Bronchial epithelial cell (primary cell): Measurements from ENCODE around the gene ATP9A. TPM values are rescaled to one million over a fixed set of nuclear protein-coding genes. Genes with fewer than 3 reads are reported as not detected.

Experiments
- DNase-seq: peaks from one replicate; pipeline ENCODE4 v3.0.0-alpha.2; 2010; ENCODE audit warnings: low read depth
- FAIRE-seq: peaks from 2 replicates; lab custom pipeline; 2011; peaks lifted over from hg19 to GRCh38; lab: Jason Lieb, UNC
- H3K27me3 ChIP-seq: 2 replicates; pipeline ENCODE4 v1.5.1; 2011; ENCODE audit warnings: low read length; ENCODE audit not compliant: control insufficient read depth, insufficient read depth
- H3K36me3 ChIP-seq: 2 replicates; pipeline ENCODE4 v1.5.1; 2011; ENCODE audit warnings: low read length; ENCODE audit not compliant: control insufficient read depth, insufficient read depth
- H3K4me3 ChIP-seq: 2 replicates; pipeline ENCODE4 v1.5.1; 2011; ENCODE audit warnings: mild to moderate bottlenecking, low read depth, low read length, control low read depth
- total RNA-seq: library from RNA; depleted of rRNA; stranded (reverse); fragments of >200 nt; gene quantifications from 2 replicates; pipeline ENCODE4 v1.2.1, GENCODE V29; 2014
- TF ChIP-seq, protein P1 (sequence below): IDR thresholded peaks from 2 replicates; pipeline ENCODE4 v1.5.1; 2011; ENCODE audit warnings: mild to moderate bottlenecking, moderate library complexity, low read length, control low read depth, inconsistent platforms; ENCODE audit not compliant: insufficient read depth, severe bottlenecking

ATP9A gene
- total RNA-seq, 1 donor from 2014 or later: 26.3 TPM

DNA sequence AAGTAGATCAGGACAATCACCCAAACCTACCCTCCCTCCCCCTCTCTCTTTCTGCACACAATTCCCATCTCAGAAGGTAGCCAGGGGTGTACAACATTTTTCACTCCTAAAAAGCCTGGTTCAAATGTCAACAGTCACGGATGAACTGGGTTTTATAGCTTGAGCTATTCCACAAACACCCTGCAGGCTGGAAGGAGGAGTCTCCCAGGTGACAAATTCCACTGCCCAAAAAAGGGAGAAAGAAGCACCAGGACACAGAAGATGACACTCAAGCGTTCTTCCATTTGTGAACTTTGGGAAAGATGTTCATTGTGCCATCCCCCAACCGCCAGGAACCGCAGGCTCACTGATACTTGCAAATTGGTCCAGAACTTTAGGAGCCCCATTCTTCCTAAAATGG, 114.1 kb downstream of the ATP9A start:
- H3K36me3 ChIP-seq: peaks cover 1% of the 10 kb centered on the region
- no peaks in the 10 kb centered on the region for H3K27me3 ChIP-seq
- TF ChIP-seq, protein P1, sequence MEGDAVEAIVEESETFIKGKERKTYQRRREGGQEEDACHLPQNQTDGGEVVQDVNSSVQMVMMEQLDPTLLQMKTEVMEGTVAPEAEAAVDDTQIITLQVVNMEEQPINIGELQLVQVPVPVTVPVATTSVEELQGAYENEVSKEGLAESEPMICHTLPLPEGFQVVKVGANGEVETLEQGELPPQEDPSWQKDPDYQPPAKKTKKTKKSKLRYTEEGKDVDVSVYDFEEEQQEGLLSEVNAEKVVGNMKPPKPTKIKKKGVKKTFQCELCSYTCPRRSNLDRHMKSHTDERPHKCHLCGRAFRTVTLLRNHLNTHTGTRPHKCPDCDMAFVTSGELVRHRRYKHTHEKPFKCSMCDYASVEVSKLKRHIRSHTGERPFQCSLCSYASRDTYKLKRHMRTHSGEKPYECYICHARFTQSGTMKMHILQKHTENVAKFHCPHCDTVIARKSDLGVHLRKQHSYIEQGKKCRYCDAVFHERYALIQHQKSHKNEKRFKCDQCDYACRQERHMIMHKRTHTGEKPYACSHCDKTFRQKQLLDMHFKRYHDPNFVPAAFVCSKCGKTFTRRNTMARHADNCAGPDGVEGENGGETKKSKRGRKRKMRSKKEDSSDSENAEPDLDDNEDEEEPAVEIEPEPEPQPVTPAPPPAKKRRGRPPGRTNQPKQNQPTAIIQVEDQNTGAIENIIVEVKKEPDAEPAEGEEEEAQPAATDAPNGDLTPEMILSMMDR: no peak
- no peak for DNase-seq
- H3K4me3 ChIP-seq: no peak overlapping the region
- no peak for FAIRE-seq

- H3K36me3 ChIP-seq: peaks cover 1% of the 10 kb centered on the region
- TF ChIP-seq, protein P1: no peak
- H3K4me3 ChIP-seq: no peak overlapping the region
- DNase-seq (no peak), FAIRE-seq (no peak)
- H3K27me3 ChIP-seq: no peaks in the 10 kb centered on the region
These were observed 115.0 kb downstream of the ATP9A start for GRCh38 chr20:51653226-51653625.

GRCh38 chr20:51651921-51652549, 116.2 kb downstream of the ATP9A start:
- H3K27me3 ChIP-seq: no peaks in the 10 kb centered on the region
- H3K4me3 ChIP-seq: no peak overlapping the region
- TF ChIP-seq, protein P1: no peak
- H3K36me3 ChIP-seq: peaks cover 1% of the 10 kb centered on the region
- DNase-seq (no peak), FAIRE-seq (no peak)

DNA sequence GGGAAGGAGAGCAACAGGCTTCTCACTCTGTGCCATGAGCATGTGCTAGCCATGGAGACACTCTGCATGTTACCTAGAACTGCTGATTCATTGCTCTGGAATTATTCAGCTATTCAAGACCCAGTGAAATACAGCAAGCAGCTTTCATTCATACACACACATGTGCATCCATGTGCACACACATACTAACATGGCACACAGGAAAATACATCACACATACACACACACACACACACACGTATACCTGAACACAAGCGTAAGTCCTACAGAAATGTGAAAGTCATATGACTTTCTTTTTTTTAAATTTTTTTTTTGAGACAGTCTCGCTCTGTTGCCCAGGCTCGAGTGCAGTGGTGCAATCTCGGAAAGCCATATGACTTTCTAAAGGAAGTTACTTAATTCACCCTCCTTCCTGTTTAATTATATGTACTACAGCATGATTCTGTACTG, 117.5 kb downstream of the ATP9A start:
- FAIRE-seq (no peak), DNase-seq (peak; percentile 77)
- TF ChIP-seq, protein P1: no peak
- Histone ChIP-seq H3K4me3 (no peak overlapping the region), H3K27me3 (no peaks in the 10 kb centered on the region), H3K36me3 (peaks cover 1% of the 10 kb centered on the region)

GRCh38 chr20:51648571-51648947, 119.6 kb downstream of the ATP9A start:
- no peak for DNase-seq
- Histone ChIP-seq H3K4me3 (no peak overlapping the region), H3K27me3 (no peaks in the 10 kb centered on the region), H3K36me3 (peaks cover 1% of the 10 kb centered on the region)
- TF ChIP-seq, protein P1: no peak
- FAIRE-seq: no peak
